Natural killer cell (primary cell): ENCODE measurements around the gene ESF1. TPM values are rescaled to one million over a fixed set of nuclear protein-coding genes. Genes with fewer than 3 reads are reported as not detected.

Experiments
- ATAC-seq, 3 donors: fragments of 150-1000 bp in 2 of 3; fragments of 200-7000 bp in 1 of 3; cut with Tn5 transposase; 1 replicate in 1 of 3; 2 replicates in 2 of 3; pipeline ENCODE4 v1.10.0; 2021; ENCODE audit warnings: mild to moderate bottlenecking in 2 of 3, moderate library complexity in 2 of 3
- DNase-seq, 2 donors: peaks; one replicate each; pipeline versions ENCODE4 v3.0.0 to v3.0.0-alpha.2; 2013 to 2021; ENCODE audit warnings: mixed read lengths in 1 of 2
- H3K27ac ChIP-seq: one replicate; pipeline ENCODE4 v1.5.1; 2013; ENCODE audit warnings: mild to moderate bottlenecking, low read length
- H3K27me3 ChIP-seq: one replicate; pipeline ENCODE4 v1.6.1; 2013; ENCODE audit warnings: low read length; ENCODE audit not compliant: control insufficient read depth, insufficient read depth
- H3K36me3 ChIP-seq: one replicate; pipeline ENCODE4 v1.6.1; 2013; ENCODE audit warnings: low read length; ENCODE audit not compliant: control insufficient read depth, insufficient read depth
- H3K4me1 ChIP-seq: one replicate; pipeline ENCODE4 v1.6.1; 2013; ENCODE audit warnings: low read length; ENCODE audit not compliant: control insufficient read depth, insufficient read depth
- H3K4me3 ChIP-seq: one replicate; pipeline ENCODE4 v1.5.1; 2013; ENCODE audit warnings: low read length
- H3K9me3 ChIP-seq: one replicate; pipeline ENCODE4 v1.6.1; 2013; ENCODE audit warnings: low read length; ENCODE audit not compliant: control insufficient read depth, insufficient read depth
- H3K27ac Mint-ChIP-seq, 2 donors: one replicate each; pipeline ENCODE4 v1.8.0; 2022; ENCODE audit warnings: mild to moderate bottlenecking in 2 of 2, mixed read lengths in 2 of 2, moderate library complexity in 1 of 2
- H3K27me3 Mint-ChIP-seq, 2 donors: one replicate each; pipeline ENCODE4 v1.8.0; 2022; ENCODE audit warnings: low read depth in 2 of 2, mixed read lengths in 2 of 2
- H3K36me3 Mint-ChIP-seq: one replicate; pipeline ENCODE4 v1.8.0; 2022; ENCODE audit warnings: mixed read lengths
- H3K4me1 Mint-ChIP-seq, 2 donors: one replicate each; pipeline ENCODE4 v1.8.0; 2022; ENCODE audit warnings: mixed read lengths in 2 of 2
- H3K4me3 Mint-ChIP-seq: one replicate; pipeline ENCODE4 v1.8.0; 2022; ENCODE audit warnings: mild to moderate bottlenecking, moderate library complexity, mixed read lengths
- H3K9me3 Mint-ChIP-seq, 2 donors: one replicate each; pipeline ENCODE4 v1.8.0; 2022; ENCODE audit warnings: mixed read lengths in 2 of 2
- WGBS: methylation state at CpG from one replicate; pipeline ENCODE4 v1.1.7; 2013; ENCODE audit warnings: missing lambda C conversion rate; ENCODE audit not compliant: insufficient coverage; 5-methylcytosine and 5-hydroxymethylcytosine counted together
- intact Hi-C: fragments of 100-400 bp; cut with micrococcal nuclease; formaldehyde crosslinking; loops from one replicate; pipeline ENCODE4 v1.14.2; 2022
- total RNA-seq, 4 donors: library from RNA; stranded (reverse); fragments of 120-200 nt in 1 of 4; gene quantifications; one replicate each; pipeline versions ENCODE4 v1.2.3 to v1.2.4, GENCODE V29; 2013 to 2022
- TF ChIP-seq, protein P1 (sequence below): fragments of 200-600 bp; IDR thresholded peaks from one replicate; pipeline ENCODE4 v1.8.0; 2022; ENCODE audit warnings: antibody characterized with exemption

ESF1 gene
- total RNA-seq, 3 donors from 2014 or later (not counting 1 experiment from before 2014, with no cell fraction given): 8.4 to 11.1 (median 10.0) TPM

GRCh38 chr20:13794667-13795066 is 9.9 kb upstream of the ESF1 start:
- TF ChIP-seq, protein P1, sequence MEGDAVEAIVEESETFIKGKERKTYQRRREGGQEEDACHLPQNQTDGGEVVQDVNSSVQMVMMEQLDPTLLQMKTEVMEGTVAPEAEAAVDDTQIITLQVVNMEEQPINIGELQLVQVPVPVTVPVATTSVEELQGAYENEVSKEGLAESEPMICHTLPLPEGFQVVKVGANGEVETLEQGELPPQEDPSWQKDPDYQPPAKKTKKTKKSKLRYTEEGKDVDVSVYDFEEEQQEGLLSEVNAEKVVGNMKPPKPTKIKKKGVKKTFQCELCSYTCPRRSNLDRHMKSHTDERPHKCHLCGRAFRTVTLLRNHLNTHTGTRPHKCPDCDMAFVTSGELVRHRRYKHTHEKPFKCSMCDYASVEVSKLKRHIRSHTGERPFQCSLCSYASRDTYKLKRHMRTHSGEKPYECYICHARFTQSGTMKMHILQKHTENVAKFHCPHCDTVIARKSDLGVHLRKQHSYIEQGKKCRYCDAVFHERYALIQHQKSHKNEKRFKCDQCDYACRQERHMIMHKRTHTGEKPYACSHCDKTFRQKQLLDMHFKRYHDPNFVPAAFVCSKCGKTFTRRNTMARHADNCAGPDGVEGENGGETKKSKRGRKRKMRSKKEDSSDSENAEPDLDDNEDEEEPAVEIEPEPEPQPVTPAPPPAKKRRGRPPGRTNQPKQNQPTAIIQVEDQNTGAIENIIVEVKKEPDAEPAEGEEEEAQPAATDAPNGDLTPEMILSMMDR: no peak
- Mint-ChIP-seq H3K36me3 (peaks cover 8% of the 10 kb centered on the region), H3K4me3 (no peak overlapping the region), H3K9me3 (no peaks in the 10 kb centered on the region), H3K27ac (no peak overlapping the region), H3K4me1 (peaks cover 0 to 24% of the 10 kb centered on the region in 2 donors), H3K27me3 (no peaks in the 10 kb centered on the region)
- ATAC-seq: no peak
- Histone ChIP-seq H3K4me1 (no peaks in the 10 kb centered on the region), H3K9me3 (no peaks in the 10 kb centered on the region), H3K27me3 (no peaks in the 10 kb centered on the region), H3K4me3 (no peak overlapping the region), H3K27ac (no peak overlapping the region), H3K36me3 (peaks cover 61% of the 10 kb centered on the region)
- WGBS: 100% methylated on average over 4 of the region's 6 CpGs
- no peak for DNase-seq
- intact Hi-C loops: no loop called here

DNA sequence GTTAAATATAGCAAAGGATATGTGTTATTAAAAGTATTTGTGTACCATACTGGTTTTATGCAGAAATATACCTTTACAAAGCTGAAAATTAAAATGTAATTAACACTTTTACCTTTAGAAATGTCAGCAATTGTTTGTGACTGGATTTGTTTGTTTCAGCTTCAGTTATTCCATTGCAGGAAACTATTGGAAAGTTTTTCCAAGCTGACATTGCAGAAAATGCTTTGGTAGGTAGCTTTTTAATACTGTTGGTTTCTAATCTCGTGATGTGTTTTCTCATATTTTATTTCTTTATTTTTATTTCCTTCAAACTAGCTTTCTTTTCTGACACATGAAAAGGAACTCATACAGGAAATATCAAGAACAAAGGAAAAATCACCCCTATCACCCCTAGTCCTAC is 8.3 kb upstream of the ESF1 start:
- Histone ChIP-seq H3K27ac (no peak overlapping the region), H3K4me1 (no peaks in the 10 kb centered on the region), H3K9me3 (no peaks in the 10 kb centered on the region), H3K27me3 (no peaks in the 10 kb centered on the region), H3K36me3 (peaks cover 52% of the 10 kb centered on the region), H3K4me3 (no peak overlapping the region)
- intact Hi-C loops: no loop called here
- peaks cover 0 to 19% of the 10 kb centered on the region in 2 donors for H3K4me1 Mint-ChIP-seq
- H3K27me3 Mint-ChIP-seq: no peaks in the 10 kb centered on the region
- no CpG with 5 or more reads among the region's 1 CpG for WGBS
- H3K4me3 Mint-ChIP-seq: no peak overlapping the region
- H3K27ac Mint-ChIP-seq: no peak overlapping the region
- ATAC-seq: no peak
- H3K9me3 Mint-ChIP-seq: no peaks in the 10 kb centered on the region
- TF ChIP-seq, protein P1: no peak
- H3K36me3 Mint-ChIP-seq: peaks cover 8% of the 10 kb centered on the region
- DNase-seq: no peak

- peaks cover 43% of the 10 kb centered on the region for H3K36me3 ChIP-seq
- no peak overlapping the region for H3K27ac ChIP-seq
- H3K4me1 ChIP-seq: no peaks in the 10 kb centered on the region
- H3K27me3 ChIP-seq: no peaks in the 10 kb centered on the region
- Mint-ChIP-seq H3K9me3 (no peaks in the 10 kb centered on the region), H3K4me3 (no peak overlapping the region), H3K27me3 (no peaks in the 10 kb centered on the region), H3K36me3 (peaks cover 8% of the 10 kb centered on the region), H3K4me1 (peaks cover 6 to 25% of the 10 kb centered on the region in 2 donors), H3K27ac (no peak overlapping the region)
- intact Hi-C loops: no loop called here
- no peak for DNase-seq
- TF ChIP-seq, protein P1: no peak
- no peak overlapping the region for H3K4me3 ChIP-seq
- 96% methylated on average over 2 of the region's 2 CpGs for WGBS
- H3K9me3 ChIP-seq: no peaks in the 10 kb centered on the region
- no peak for ATAC-seq
These were observed 7.1 kb upstream of the ESF1 start for GRCh38 chr20:13791540-13792459.
